CD14-positive monocyte (primary cell): ENCODE measurements around the gene TMCC3. TPM values are rescaled to one million over a fixed set of nuclear protein-coding genes. Genes with fewer than 3 reads are reported as not detected.
A peak's percentile ranks its signal among the peaks of the same experiment; 100 is the strongest.

Experiments used
- DNase-seq, 3 donors: peaks; one replicate each; pipeline ENCODE4 v3.0.0-alpha.2; 2011 to 2022
- H2AFZ ChIP-seq: 2 replicates; pipeline ENCODE4 v1.6.0; 2012; ENCODE audit warnings: mild to moderate bottlenecking, low read depth, low read length, inconsistent platforms; ENCODE audit not compliant: insufficient read depth, poor library complexity, severe bottlenecking
- H3K27ac ChIP-seq, 2 donors: 1 replicate in 1 of 2; 2 replicates in 1 of 2; pipeline ENCODE4 v1.5.1; 2012 to 2013; ENCODE audit warnings: low read length in 2 of 2, control low read depth in 1 of 2, inconsistent platforms in 1 of 2, low read depth in 1 of 2, mild to moderate bottlenecking in 1 of 2
- H3K27me3 ChIP-seq, 2 donors: one replicate each; pipeline versions ENCODE4 v1.6.0 to v1.6.1; 2011 to 2013; ENCODE audit warnings: low read length in 2 of 2; ENCODE audit not compliant: control insufficient read depth in 2 of 2, insufficient read depth in 2 of 2
- H3K36me3 ChIP-seq, 2 donors: replicated peaks in 1 of 2; 1 replicate in 1 of 2; 2 replicates in 1 of 2; pipeline versions ENCODE4 v1.5.1 to v1.6.1; 2012 to 2013; ENCODE audit warnings: low read length in 2 of 2, control low read depth in 1 of 2, inconsistent platforms in 1 of 2, mild to moderate bottlenecking in 1 of 2; ENCODE audit not compliant: insufficient read depth in 2 of 2, control insufficient read depth in 1 of 2
- H3K4me1 ChIP-seq, 2 donors: 1 replicate in 1 of 2; 2 replicates in 1 of 2; pipeline versions ENCODE4 v1.5.1 to v1.6.1; 2012 to 2013; ENCODE audit warnings: low read length in 2 of 2, control low read depth in 1 of 2, inconsistent platforms in 1 of 2, mild to moderate bottlenecking in 1 of 2, moderate library complexity in 1 of 2; ENCODE audit not compliant: insufficient read depth in 2 of 2, control insufficient read depth in 1 of 2
- H3K4me2 ChIP-seq: replicated peaks from 2 replicates; pipeline ENCODE3; 2012; ENCODE audit warnings: low read length, moderate library complexity, mild to moderate bottlenecking; ENCODE audit not compliant: poor library complexity, severe bottlenecking; ENCODE audit errors: extremely low read depth
- H3K4me3 ChIP-seq, 3 experiments: fragments of 200-600 bp in 1 of 3; sonication (generic) in 1 of 3; replicated peaks in 1 of 3; 1 replicate in 2 of 3; 2 replicates in 1 of 3; pipeline ENCODE4 v1.5.1; 2011 to 2013; ENCODE audit warnings: low read length in 3 of 3, mild to moderate bottlenecking in 3 of 3, control low read depth in 2 of 3, low read depth in 2 of 3, inconsistent platforms in 1 of 3, moderate library complexity in 1 of 3
- H3K79me2 ChIP-seq: 2 replicates; pipeline ENCODE4 v1.6.0; 2012; ENCODE audit warnings: mild to moderate bottlenecking, control low read depth, inconsistent platforms, low read length, moderate library complexity; ENCODE audit not compliant: insufficient read depth
- H3K9ac ChIP-seq: 2 replicates; pipeline ENCODE4 v1.6.0; 2017; ENCODE audit warnings: low read length, mild to moderate bottlenecking; ENCODE audit not compliant: insufficient read depth, poor library complexity, severe bottlenecking
- H3K9me3 ChIP-seq, 2 donors: replicated peaks in 1 of 2; 1 replicate in 1 of 2; 2 replicates in 1 of 2; pipeline versions ENCODE4 v1.5.1 to v1.6.1; 2012 to 2013; ENCODE audit warnings: low read length in 2 of 2, control low read depth in 1 of 2; ENCODE audit not compliant: control insufficient read depth in 1 of 2, insufficient read depth in 1 of 2
- H4K20me1 ChIP-seq: 2 replicates; pipeline ENCODE4 v1.6.0; 2012; ENCODE audit warnings: mild to moderate bottlenecking, low read length, control low read depth, moderate library complexity; ENCODE audit not compliant: insufficient read depth
- H3K27ac Mint-ChIP-seq, 7 donors: one replicate each; pipeline ENCODE4 v1.8.0; 2020; ENCODE audit warnings: mild to moderate bottlenecking in 7 of 7, mixed read lengths in 7 of 7, moderate library complexity in 6 of 7, inconsistent platforms in 2 of 7
- H3K27me3 Mint-ChIP-seq, 3 donors: one replicate each; pipeline ENCODE4 v1.8.0; 2021 to 2022; ENCODE audit warnings: low read depth in 3 of 3, mild to moderate bottlenecking in 3 of 3, mixed read lengths in 3 of 3, moderate library complexity in 3 of 3, inconsistent platforms in 1 of 3
- H3K36me3 Mint-ChIP-seq, 2 donors: one replicate each; pipeline ENCODE4 v1.8.0; 2020; ENCODE audit warnings: mixed read lengths in 2 of 2, inconsistent platforms in 1 of 2, mild to moderate bottlenecking in 1 of 2
- H3K4me1 Mint-ChIP-seq: one replicate; pipeline ENCODE4 v1.8.0; 2020; ENCODE audit warnings: mild to moderate bottlenecking, mixed read lengths
- H3K4me3 Mint-ChIP-seq, 2 donors: one replicate each; pipeline ENCODE4 v1.8.0; 2020; ENCODE audit warnings: mild to moderate bottlenecking in 2 of 2, mixed read lengths in 2 of 2, moderate library complexity in 1 of 2
- H3K9me3 Mint-ChIP-seq, 7 donors: one replicate each; pipeline ENCODE4 v1.8.0; 2020 to 2022; ENCODE audit warnings: mixed read lengths in 7 of 7, mild to moderate bottlenecking in 6 of 7, moderate library complexity in 6 of 7, inconsistent platforms in 2 of 7
- CTCF ChIP-seq: fragments of 200-600 bp; IDR thresholded peaks from one replicate; pipeline ENCODE4 v1.8.0; 2022; ENCODE audit warnings: antibody characterized with exemption, mild to moderate bottlenecking
- WGBS: methylation state at CpG from one replicate; pipeline ENCODE4 v1.1.5; 2013; ENCODE audit warnings: missing lambda C conversion rate; ENCODE audit not compliant: insufficient coverage; 5-methylcytosine and 5-hydroxymethylcytosine counted together
- intact Hi-C, 2 donors: fragments of 100-400 bp; cut with micrococcal nuclease; formaldehyde crosslinking; loops; one replicate each; pipeline versions ENCODE4 v1.15.0 to v1.15.1; 2023
- polyA plus RNA-seq, 3 donors: library from polyadenylated mRNA; depleted of rRNA in 1 of 3; unstranded in 2 of 3; stranded (reverse) in 1 of 3; fragments of 300-500 nt in 2 of 3; fragments of >200 nt in 1 of 3; fragmentation: Illumina TruSeq in 2 of 3; gene quantifications; 1 replicate in 2 of 3; 2 replicates in 1 of 3; pipeline ENCODE4 v1.2.3, GENCODE V29; 2012 to 2021

TMCC3 gene
- polyA plus RNA-seq, 3 donors: 3.4 to 14.7 (median 7.1) TPM

GRCh38 chr12:94566345-94566744, 84.0 kb downstream of the TMCC3 start:
- no peak overlapping the region for H3K4me3 ChIP-seq
- no peak overlapping the region for H3K4me2 ChIP-seq
- no peak overlapping the region for H3K4me3 Mint-ChIP-seq
- no peak for TF ChIP-seq CTCF
- intact Hi-C loops: no loop called here
- H3K9me3 Mint-ChIP-seq: peaks cover 0 to 1% (median 0%) of the 10 kb centered on the region in 7 donors
- DNase-seq: peak in 2 of 3 donors; percentile 22 to 31
- no peaks in the 10 kb centered on the region for H3K4me1 Mint-ChIP-seq
- no peak overlapping the region for H3K27ac Mint-ChIP-seq
- H3K9me3 ChIP-seq: no peaks in the 10 kb centered on the region
- no peaks in the 10 kb centered on the region for H3K4me1 ChIP-seq
- no peak overlapping the region for H3K27ac ChIP-seq
- no peaks in the 10 kb centered on the region for H3K27me3 ChIP-seq
- H4K20me1 ChIP-seq: no peaks in the 10 kb centered on the region
- no peak overlapping the region for H2AFZ ChIP-seq
- H3K36me3 ChIP-seq: no peaks in the 10 kb centered on the region
- no peak overlapping the region for H3K9ac ChIP-seq
- peaks cover 0 to 5% (median 0%) of the 10 kb centered on the region in 3 donors for H3K27me3 Mint-ChIP-seq
- no peaks in the 10 kb centered on the region for H3K79me2 ChIP-seq
- peaks cover under 1 to 2% of the 10 kb centered on the region in 2 donors for H3K36me3 Mint-ChIP-seq
- WGBS: 38% methylated on average over 4 of the region's 8 CpGs

- TF ChIP-seq CTCF: no peak
- no peaks in the 10 kb centered on the region for H3K9me3 ChIP-seq
- H3K27ac ChIP-seq: no peak overlapping the region
- Mint-ChIP-seq H3K27ac (no peak overlapping the region), H3K4me1 (no peaks in the 10 kb centered on the region), H3K36me3 (no peaks in the 10 kb centered on the region), H3K27me3 (peaks cover 0 to 5% (median 0%) of the 10 kb centered on the region in 3 donors), H3K9me3 (peaks cover 0 to 1% (median 0%) of the 10 kb centered on the region in 7 donors), H3K4me3 (no peak overlapping the region)
- intact Hi-C loops: no loop called here
- 100% methylated on average over 3 of the region's 8 CpGs for WGBS
- H4K20me1 ChIP-seq: no peaks in the 10 kb centered on the region
- H3K9ac ChIP-seq: no peak overlapping the region
- H3K27me3 ChIP-seq: no peaks in the 10 kb centered on the region
- no peak overlapping the region for H2AFZ ChIP-seq
- no peak for DNase-seq
- H3K79me2 ChIP-seq: no peaks in the 10 kb centered on the region
- no peaks in the 10 kb centered on the region for H3K36me3 ChIP-seq
- no peaks in the 10 kb centered on the region for H3K4me1 ChIP-seq
- H3K4me2 ChIP-seq: no peak overlapping the region
- no peak overlapping the region for H3K4me3 ChIP-seq
These were observed 84.7 kb downstream of the TMCC3 start for GRCh38 chr12:94565683-94566082.
